ENCODE results near the gene EYA2.

EYA2 gene

DNA sequence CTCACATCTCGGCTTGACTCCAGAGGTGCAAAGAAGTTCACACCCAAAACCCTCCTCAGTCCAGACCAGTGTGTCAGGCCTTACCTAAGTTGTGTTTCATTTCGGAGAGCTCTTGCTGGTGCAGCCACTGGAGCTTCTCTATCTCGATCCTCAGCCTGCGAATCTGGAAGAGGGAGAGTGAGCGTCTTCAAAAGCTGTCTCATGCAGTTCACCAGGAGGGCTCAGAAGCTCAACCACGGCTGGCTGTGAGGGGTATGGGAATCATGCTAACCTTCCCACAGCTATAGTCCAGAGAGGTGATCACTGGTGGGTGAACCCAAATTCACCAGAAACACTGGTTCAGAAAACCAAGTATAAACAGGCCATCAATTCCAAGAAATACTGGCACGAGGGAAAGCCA is 332.5 kb downstream of the EYA2 start:
- DNase-seq (ENCODE audit: low read depth) = no peak

GRCh38 chr20:47227576-47227975 is 332.9 kb downstream of the EYA2 start:
- no peak for DNase-seq (ENCODE audit: low read depth)

- DNase-seq (ENCODE audit: low read depth) = no peak
Measured at GRCh38 chr20:47228654-47229053, 334.0 kb downstream of the EYA2 start.

DNA sequence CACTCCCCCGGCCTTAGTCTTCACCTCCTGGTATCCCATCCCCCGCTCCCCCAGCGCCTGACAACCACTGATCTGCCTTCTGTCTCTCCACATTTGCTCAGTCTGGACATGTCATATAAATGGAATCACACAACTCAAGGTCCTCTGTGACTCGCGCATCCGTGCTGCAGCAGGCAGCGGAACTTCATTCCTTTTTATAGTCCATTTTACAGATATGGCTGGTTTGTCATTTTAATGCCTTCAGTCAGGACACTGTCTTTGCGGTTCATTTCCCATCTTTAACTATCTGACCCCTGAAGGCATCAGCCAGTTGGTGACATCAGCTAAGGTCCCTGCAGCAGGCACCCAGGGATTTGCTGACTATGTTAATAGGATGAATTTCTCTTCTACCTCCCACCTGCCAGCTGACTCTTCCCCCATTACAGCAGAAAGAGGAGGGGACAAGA is 336.2 kb downstream of the EYA2 start:
- DNase-seq (ENCODE audit: low read depth) = no peak

GRCh38 chr20:47231382-47232039 is 336.9 kb downstream of the EYA2 start:
- DNase-seq (ENCODE audit: low read depth) = no peak

GRCh38 chr20:47232518-47232917 is 337.9 kb downstream of the EYA2 start:
- no peak for DNase-seq (ENCODE audit: low read depth)

DNA sequence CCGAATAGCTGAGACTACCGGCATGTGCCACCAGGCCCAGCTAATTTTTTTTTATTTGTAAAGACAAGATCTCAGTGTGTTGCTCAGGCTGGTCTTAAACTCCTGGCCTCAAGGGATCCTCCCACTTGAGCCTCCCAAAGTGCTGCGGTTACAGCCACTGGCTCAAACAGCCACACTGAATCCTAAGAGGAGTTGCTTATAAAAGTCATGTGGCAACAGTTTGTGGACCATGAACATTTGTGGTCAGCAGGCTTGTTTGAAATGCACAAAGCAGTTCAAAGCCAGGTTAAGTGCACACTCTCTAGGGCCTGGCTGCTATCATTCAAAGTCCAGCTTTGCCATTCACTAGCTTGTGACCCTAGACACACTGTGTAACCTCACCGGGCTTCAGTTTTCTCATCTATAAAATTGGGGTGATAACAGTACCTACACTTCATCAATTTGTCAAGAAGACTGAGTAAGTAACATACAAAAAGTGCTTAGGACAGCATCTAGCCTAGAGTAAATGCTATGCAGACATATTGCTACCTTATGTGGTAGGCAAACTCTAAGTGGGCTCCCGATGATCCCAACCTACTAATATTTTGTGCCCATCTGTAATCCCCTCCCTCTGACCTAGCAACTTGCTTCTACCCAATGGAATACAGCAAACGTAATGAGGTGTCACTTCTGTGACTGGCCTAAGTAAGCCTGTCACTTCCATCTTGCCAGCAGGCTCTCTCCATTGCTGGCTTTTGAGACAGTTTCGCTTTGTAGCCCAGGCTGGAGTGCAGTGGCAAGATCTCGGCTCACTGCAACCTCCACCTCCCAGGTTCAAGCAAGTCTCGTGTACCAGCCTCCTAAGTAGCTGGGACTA is 338.9 kb downstream of the EYA2 start:
- DNase-seq (ENCODE audit: low read depth) = no peak

GRCh38 chr20:47235111-47235510 is 340.5 kb downstream of the EYA2 start:
- DNase-seq (ENCODE audit: low read depth) = no peak

DNA sequence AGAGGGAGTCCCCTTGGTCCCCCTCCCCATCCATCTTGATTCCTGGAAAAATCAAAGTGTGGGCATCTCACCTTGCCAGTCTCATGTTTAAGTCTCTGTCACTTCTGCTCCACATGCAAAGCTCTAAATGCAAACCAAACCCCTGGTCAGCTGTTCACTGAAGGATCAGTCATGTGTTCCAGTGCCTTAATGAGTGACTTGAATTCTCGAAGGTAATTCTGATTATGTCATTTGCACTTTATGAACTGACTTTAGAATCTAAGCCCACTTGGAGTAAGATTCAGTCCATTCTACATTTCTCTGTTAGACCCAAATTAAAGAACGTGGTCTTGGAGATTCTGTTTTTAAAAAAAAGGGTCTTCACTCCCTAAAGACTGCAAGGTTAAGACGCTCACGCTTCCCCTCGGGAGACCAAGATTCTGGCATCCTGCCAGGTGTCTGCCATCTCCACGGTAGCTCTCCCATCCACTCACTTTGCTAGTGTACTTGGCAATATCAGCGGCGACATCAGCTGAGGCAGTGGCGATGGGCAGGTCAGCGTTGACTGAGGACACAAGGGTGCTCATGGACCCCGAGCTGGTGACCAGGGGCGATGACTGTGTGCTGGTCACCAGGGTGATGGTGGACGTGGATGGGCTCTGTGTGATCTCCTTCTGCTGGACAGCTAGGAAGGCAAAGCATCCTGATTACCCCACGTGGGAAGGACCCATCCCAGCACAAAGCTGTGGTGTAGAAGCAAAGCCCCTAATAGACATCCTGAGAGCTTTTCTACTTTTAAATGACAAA is 341.4 kb downstream of the EYA2 start:
- no peak for DNase-seq (ENCODE audit: low read depth)

- DNase-seq (ENCODE audit: low read depth) = no peak
Measured at GRCh38 chr20:47236639-47236900, 341.9 kb downstream of the EYA2 start.

GRCh38 chr20:47237715-47238114 is 343.1 kb downstream of the EYA2 start:
- no peak for DNase-seq (ENCODE audit: low read depth)
